ENCODE data around the gene LAPTM5. TPM values are rescaled to one million over a fixed set of nuclear protein-coding genes. Genes with fewer than 3 reads are reported as not detected.

Gene LAPTM5
- total and polyA plus RNA-seq, 2 of the 13 experiments (the other 11 are each of a cell fraction or from before 2014, with no cell fraction given), result 0.41 to 0.86 TPM

- TF ChIP-seq, protein P1, sequence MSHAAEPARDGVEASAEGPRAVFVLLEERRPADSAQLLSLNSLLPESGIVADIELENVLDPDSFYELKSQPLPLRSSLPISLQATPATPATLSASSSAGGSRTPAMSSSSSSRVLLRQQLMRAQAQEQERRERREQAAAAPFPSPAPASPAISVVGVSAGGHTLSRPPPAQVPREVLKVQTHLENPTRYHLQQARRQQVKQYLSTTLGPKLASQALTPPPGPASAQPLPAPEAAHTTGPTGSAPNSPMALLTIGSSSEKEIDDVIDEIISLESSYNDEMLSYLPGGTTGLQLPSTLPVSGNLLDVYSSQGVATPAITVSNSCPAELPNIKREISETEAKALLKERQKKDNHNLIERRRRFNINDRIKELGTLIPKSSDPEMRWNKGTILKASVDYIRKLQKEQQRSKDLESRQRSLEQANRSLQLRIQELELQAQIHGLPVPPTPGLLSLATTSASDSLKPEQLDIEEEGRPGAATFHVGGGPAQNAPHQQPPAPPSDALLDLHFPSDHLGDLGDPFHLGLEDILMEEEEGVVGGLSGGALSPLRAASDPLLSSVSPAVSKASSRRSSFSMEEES (CRISPR knock-in tag; IDR thresholded peaks at IDR 0.05), result 0 out of 2 replicates have a peak, but pooled peaks have one; percentile 44
- no peak for TF ChIP-seq PLRG1 (conservative IDR thresholded peaks at IDR 0.05)
- no peak; the same call in 1 of the 2 replicates for TF ChIP-seq SIN3A (IDR thresholded peaks at IDR 0.05; ENCODE audit: borderline replicate concordance, low read depth, low read length)
- TF ChIP-seq MYNN (CRISPR knock-in tag; IDR thresholded peaks at IDR 0.05; ENCODE audit: low read depth), result no peak
- TF ChIP-seq CBFB (CRISPR knock-in tag; IDR thresholded peaks at IDR 0.05), result peak; percentile 40; the same call in 1 of the 2 replicates
- TF ChIP-seq ZNF143 (CRISPR knock-in tag; IDR thresholded peaks at IDR 0.05), result no peak
- no peak for TF ChIP-seq ZMAT5 (CRISPR knock-in tag; IDR thresholded peaks at IDR 0.05; ENCODE audit: borderline replicate concordance, low read depth)
- TF ChIP-seq, protein P2, sequence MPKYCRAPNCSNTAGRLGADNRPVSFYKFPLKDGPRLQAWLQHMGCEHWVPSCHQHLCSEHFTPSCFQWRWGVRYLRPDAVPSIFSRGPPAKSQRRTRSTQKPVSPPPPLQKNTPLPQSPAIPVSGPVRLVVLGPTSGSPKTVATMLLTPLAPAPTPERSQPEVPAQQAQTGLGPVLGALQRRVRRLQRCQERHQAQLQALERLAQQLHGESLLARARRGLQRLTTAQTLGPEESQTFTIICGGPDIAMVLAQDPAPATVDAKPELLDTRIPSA (CRISPR knock-in tag; IDR thresholded peaks at IDR 0.05; ENCODE audit: borderline replicate concordance), result no peak
- TF ChIP-seq TRIM24 (CRISPR knock-in tag; IDR thresholded peaks at IDR 0.05), result no peak
- TF ChIP-seq MAFG (CRISPR knock-in tag; IDR thresholded peaks at IDR 0.05), result no peak
- TF ChIP-seq ZSCAN21 (CRISPR knock-in tag; IDR thresholded peaks at IDR 0.05; ENCODE audit: borderline replicate concordance), result peak; percentile 76; the same call in 1 of the 2 replicates
- TF ChIP-seq MZF1 (CRISPR knock-in tag; IDR thresholded peaks at IDR 0.05; ENCODE audit: borderline replicate concordance), result 0 out of 2 replicates have a peak, but pooled peaks have one; percentile 77
- TF ChIP-seq ZNF687 (CRISPR knock-in tag; IDR thresholded peaks at IDR 0.05), result peak; percentile 99
- no peak; the same call in 1 of the 2 replicates for TF ChIP-seq FOXJ3 (CRISPR knock-in tag; IDR thresholded peaks at IDR 0.05; ENCODE audit: borderline replicate concordance)
- peak; percentile 88; the same call in 1 of the 2 replicates for TF ChIP-seq ZNF749 (CRISPR knock-in tag; IDR thresholded peaks at IDR 0.05; ENCODE audit: borderline replicate concordance)
- TF ChIP-seq ZNF326 (CRISPR knock-in tag; IDR thresholded peaks at IDR 0.05; ENCODE audit: borderline replicate concordance), result no peak
- TF ChIP-seq ZNF773 (CRISPR knock-in tag; IDR thresholded peaks at IDR 0.05; ENCODE audit: borderline replicate concordance), result peak; percentile 95
- TF ChIP-seq ZMAT3 (CRISPR knock-in tag; conservative IDR thresholded peaks at IDR 0.05), result peak; percentile 82
- TF ChIP-seq, protein P3, sequence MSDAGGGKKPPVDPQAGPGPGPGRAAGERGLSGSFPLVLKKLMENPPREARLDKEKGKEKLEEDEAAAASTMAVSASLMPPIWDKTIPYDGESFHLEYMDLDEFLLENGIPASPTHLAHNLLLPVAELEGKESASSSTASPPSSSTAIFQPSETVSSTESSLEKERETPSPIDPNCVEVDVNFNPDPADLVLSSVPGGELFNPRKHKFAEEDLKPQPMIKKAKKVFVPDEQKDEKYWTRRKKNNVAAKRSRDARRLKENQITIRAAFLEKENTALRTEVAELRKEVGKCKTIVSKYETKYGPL (CRISPR knock-in tag; IDR thresholded peaks at IDR 0.05), result peak; percentile 74; the same call in 1 of the 2 replicates
- no peak for TF ChIP-seq NONO (IDR thresholded peaks at IDR 0.05)
- TF ChIP-seq NONO (CRISPR knock-in tag; conservative IDR thresholded peaks at IDR 0.05), result no peak; the same call in 1 of the 2 replicates
- peak; percentile 71; the same call in 1 of the 2 replicates for TF ChIP-seq ZNF788 (CRISPR knock-in tag; IDR thresholded peaks at IDR 0.05; ENCODE audit: borderline replicate concordance)
These were observed 38.8 kb downstream of the LAPTM5 start (continued) for GRCh38 chr1:30718636-30719405.

Measured in HepG2 (cell line).